OCI-LY1 (cell line): ENCODE measurements around the gene CAMK2D.

Source experiments
- EZH2 ChIP-seq: fragments of 200-600 bp; sonication (generic), shearing (Covaris generic); IDR thresholded peaks from 2 replicates; pipeline ENCODE4 v1.8.0; 2017; ENCODE audit warnings: borderline replicate concordance, mixed run types, mild to moderate bottlenecking, antibody characterized with exemption, low read length, moderate library complexity, mixed read lengths
- TF ChIP-seq, protein P1 (sequence below): fragments of 200-600 bp; sonication (generic), shearing (Covaris generic); IDR thresholded peaks from 2 replicates; pipeline ENCODE4 v1.5.1; 2017; ENCODE audit warnings: mild to moderate bottlenecking, antibody characterized with exemption, low read length, moderate library complexity, mixed read lengths

DNA sequence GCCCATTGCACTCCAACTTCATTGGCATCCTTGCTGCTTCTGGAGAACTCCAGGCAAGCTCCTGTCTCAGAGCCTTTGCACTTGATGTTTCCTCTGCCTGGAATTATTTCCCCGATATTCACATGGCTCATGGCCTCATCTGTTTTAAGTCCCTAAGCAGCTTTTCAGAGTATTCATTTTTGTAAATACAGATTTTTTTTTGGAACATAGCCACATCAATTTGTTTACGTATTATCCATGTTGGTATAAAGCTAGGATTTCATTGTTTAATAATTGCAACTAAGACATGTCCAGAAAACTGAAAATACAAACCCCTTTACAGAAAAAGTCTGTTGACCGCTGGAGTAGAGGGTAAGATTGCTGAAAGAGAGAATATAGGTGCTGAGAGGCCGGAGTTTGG is 142.0 kb downstream of the CAMK2D start:
- TF ChIP-seq, protein P1, sequence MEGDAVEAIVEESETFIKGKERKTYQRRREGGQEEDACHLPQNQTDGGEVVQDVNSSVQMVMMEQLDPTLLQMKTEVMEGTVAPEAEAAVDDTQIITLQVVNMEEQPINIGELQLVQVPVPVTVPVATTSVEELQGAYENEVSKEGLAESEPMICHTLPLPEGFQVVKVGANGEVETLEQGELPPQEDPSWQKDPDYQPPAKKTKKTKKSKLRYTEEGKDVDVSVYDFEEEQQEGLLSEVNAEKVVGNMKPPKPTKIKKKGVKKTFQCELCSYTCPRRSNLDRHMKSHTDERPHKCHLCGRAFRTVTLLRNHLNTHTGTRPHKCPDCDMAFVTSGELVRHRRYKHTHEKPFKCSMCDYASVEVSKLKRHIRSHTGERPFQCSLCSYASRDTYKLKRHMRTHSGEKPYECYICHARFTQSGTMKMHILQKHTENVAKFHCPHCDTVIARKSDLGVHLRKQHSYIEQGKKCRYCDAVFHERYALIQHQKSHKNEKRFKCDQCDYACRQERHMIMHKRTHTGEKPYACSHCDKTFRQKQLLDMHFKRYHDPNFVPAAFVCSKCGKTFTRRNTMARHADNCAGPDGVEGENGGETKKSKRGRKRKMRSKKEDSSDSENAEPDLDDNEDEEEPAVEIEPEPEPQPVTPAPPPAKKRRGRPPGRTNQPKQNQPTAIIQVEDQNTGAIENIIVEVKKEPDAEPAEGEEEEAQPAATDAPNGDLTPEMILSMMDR, result no peak
- TF ChIP-seq EZH2, result no peak
